NB4 (cell line): ENCODE measurements around the gene LMBR1.

Experiments
- DNase-seq: peaks from one replicate; pipeline ENCODE4 v3.0.0; 2010; ENCODE audit warnings: low read depth
- H3K4me3 ChIP-seq: one replicate; pipeline ENCODE4 v1.5.1; 2011; ENCODE audit warnings: mild to moderate bottlenecking, low read depth, low read length, moderate library complexity
- CTCF ChIP-seq: IDR thresholded peaks from one replicate; pipeline ENCODE4 v1.5.1; 2012; ENCODE audit warnings: low read depth, low read length
- MAX ChIP-seq: IDR thresholded peaks from 2 replicates; pipeline ENCODE4 v1.6.1; 2011; ENCODE audit warnings: low read depth, low read length
- MYC ChIP-seq: IDR thresholded peaks from 2 replicates; pipeline ENCODE4 v1.6.1; 2011; ENCODE audit warnings: low read depth, low read length
- POLR2A ChIP-seq: IDR thresholded peaks from 2 replicates; pipeline ENCODE4 v1.6.1; 2011; ENCODE audit warnings: mild to moderate bottlenecking; ENCODE audit not compliant: insufficient read length; ENCODE audit errors: extremely low read depth

Gene LMBR1

GRCh38 chr7:156792611-156793010, 100.4 kb downstream of the LMBR1 start:
- TF ChIP-seq MYC (no peak), POLR2A (no peak), CTCF (no peak), MAX (no peak)
- DNase-seq, result no peak

GRCh38 chr7:156791241-156791640, 101.7 kb downstream of the LMBR1 start:
- H3K4me3 ChIP-seq, result no peak overlapping the region
- DNase-seq, result no peak
- TF ChIP-seq MYC, result no peak
- TF ChIP-seq MAX, result no peak
- no peak for TF ChIP-seq POLR2A
- TF ChIP-seq CTCF, result no peak

More at GRCh38 chr7:156792611-156793010, 100.4 kb downstream of the LMBR1 start:
- H3K4me3 ChIP-seq, result no peak overlapping the region

- no peak for DNase-seq
- no peak overlapping the region for H3K4me3 ChIP-seq
- TF ChIP-seq CTCF (no peak), POLR2A (no peak), MYC (no peak), MAX (no peak)
These were observed 102.7 kb downstream of the LMBR1 start for GRCh38 chr7:156790264-156790663.

- TF ChIP-seq MAX, result no peak
- no peak for TF ChIP-seq POLR2A
- TF ChIP-seq CTCF, result no peak
- TF ChIP-seq MYC, result no peak
- H3K4me3 ChIP-seq, result no peak overlapping the region
These were observed 106.9 kb downstream of the LMBR1 start for GRCh38 chr7:156785998-156786543.

GRCh38 chr7:156783864-156784263, 109.1 kb downstream of the LMBR1 start:
- no peak for TF ChIP-seq CTCF
- no peak overlapping the region for H3K4me3 ChIP-seq
- DNase-seq, result no peak

More at GRCh38 chr7:156785998-156786543, 106.9 kb downstream of the LMBR1 start:
- DNase-seq, result no peak

- H3K4me3 ChIP-seq, result no peak overlapping the region
- TF ChIP-seq POLR2A (no peak), MYC (no peak), CTCF (no peak)
- DNase-seq, result no peak
These were observed 111.0 kb downstream of the LMBR1 start for GRCh38 chr7:156781972-156782371.
